Measurements from ENCODE around the gene SCNM1. TPM values are rescaled to one million over a fixed set of nuclear protein-coding genes. Genes with fewer than 3 reads are reported as not detected.

The SCNM1 gene
- total and polyA plus RNA-seq, 8 donors = 29.7 to 42.4 (median 38.9) TPM

GRCh38 chr1:151166505-151166956 is 587 bp downstream of the SCNM1 start:
- intact Hi-C loops (cut with DNase I) = no loop called here

GRCh38 chr1:151167116-151167515 is 1.2 kb downstream of the SCNM1 start:
- peaks cover 16 to 39% of the 10 kb centered on the region in 2 donors for H3K4me1 ChIP-seq
- no peak for TF ChIP-seq CTCF (IDR thresholded peaks at IDR 0.05)
- peaks cover 0 to 46% of the 10 kb centered on the region in 2 donors for H3K36me3 ChIP-seq
- H3K27me3 ChIP-seq = no peaks in the 10 kb centered on the region
- intact Hi-C loops (cut with DNase I) = no loop called here
- DNase-seq = no peak
- no peak for ATAC-seq
- H3K27ac ChIP-seq = no peak overlapping the region
- peak overlapping the region in 1 of 2 donors; percentile 88 for H3K4me3 ChIP-seq
- no peaks in the 10 kb centered on the region for H3K9me3 ChIP-seq

More at GRCh38 chr1:151166505-151166956, 587 bp downstream of the SCNM1 start:
- Histone ChIP-seq H3K27ac (peak overlapping the region; percentile 78 to 87), H3K4me3 (peak overlapping the region; percentile 57 to 88), H3K9me3 (no peaks in the 10 kb centered on the region), H3K4me1 (peaks cover 16 to 39% of the 10 kb centered on the region in 2 donors), H3K27me3 (no peaks in the 10 kb centered on the region), H3K36me3 (peaks cover 0 to 48% of the 10 kb centered on the region in 2 donors)
- no peak for TF ChIP-seq CTCF (IDR thresholded peaks at IDR 0.05)
- ATAC-seq = peak; percentile 5
- no peak for DNase-seq

GRCh38 chr1:151171190-151171589 is 5.2 kb downstream of the SCNM1 start:
- H3K36me3 ChIP-seq = peaks cover 0 to 77% of the 10 kb centered on the region in 2 donors
- H3K9me3 ChIP-seq = no peaks in the 10 kb centered on the region
- no peak for TF ChIP-seq CTCF (IDR thresholded peaks at IDR 0.05)
- intact Hi-C loops (cut with DNase I) = no loop called here
- no peaks in the 10 kb centered on the region for H3K27me3 ChIP-seq
- H3K4me3 ChIP-seq = no peak overlapping the region
- peaks cover 9 to 17% of the 10 kb centered on the region in 2 donors for H3K4me1 ChIP-seq
- no peak for DNase-seq
- H3K27ac ChIP-seq = no peak overlapping the region
- ATAC-seq = no peak

GRCh38 chr1:151175041-151175741 is 9.2 kb downstream of the SCNM1 start:
- Histone ChIP-seq H3K4me3 (no peak overlapping the region), H3K36me3 (peaks cover 0 to 85% of the 10 kb centered on the region in 2 donors), H3K9me3 (no peaks in the 10 kb centered on the region), H3K27ac (no peak overlapping the region), H3K27me3 (no peaks in the 10 kb centered on the region), H3K4me1 (no peaks in the 10 kb centered on the region)
- TF ChIP-seq CTCF (IDR thresholded peaks at IDR 0.05) = no peak
- intact Hi-C loops (cut with DNase I) = no loop called here
- DNase-seq (no peak), ATAC-seq (no peak)

GRCh38 chr1:151175863-151176262 is 9.9 kb downstream of the SCNM1 start, which contains the start of gene TMOD4:
TMOD4 (minus strand) TSS chr1:151175981; CDS start chr1:151174875, 1,106 bp downstream.
- intact Hi-C loops (cut with DNase I) = no loop called here
- ATAC-seq = peak; percentile 55
- TF ChIP-seq CTCF (IDR thresholded peaks at IDR 0.05) = peak; percentile 19 to 54

More at GRCh38 chr1:151175863-151176262, 9.9 kb downstream of the SCNM1 start, which contains the start of gene TMOD4:
- Histone ChIP-seq H3K36me3 (peaks cover 0 to 85% of the 10 kb centered on the region in 2 donors), H3K27ac (no peak within 1 kb of the TSS), H3K4me3 (no peak within 1 kb of the TSS), H3K27me3 (no peaks in the 10 kb centered on the region), H3K9me3 (no peaks in the 10 kb centered on the region), H3K4me1 (no peaks in the 10 kb centered on the region)
- no peak for DNase-seq

Measured in left lung (tissue), 10 donors.